GM18499 (cell line): ENCODE data around the gene TBC1D16.
"Not testable (repeated sequence)": the region's sequence is repeated elsewhere in the genome, so short reads cannot be mapped to it uniquely, and the experiment has no call there.

Source experiments
- ATAC-seq: cut with Tn5 transposase; IDR thresholded peaks from one replicate; pipeline ENCODE4 v1.9.1; 2021; ENCODE audit warnings: moderate number of reproducible peaks; ENCODE audit not compliant: insufficient read depth, unreplicated experiment

Gene TBC1D16

DNA sequence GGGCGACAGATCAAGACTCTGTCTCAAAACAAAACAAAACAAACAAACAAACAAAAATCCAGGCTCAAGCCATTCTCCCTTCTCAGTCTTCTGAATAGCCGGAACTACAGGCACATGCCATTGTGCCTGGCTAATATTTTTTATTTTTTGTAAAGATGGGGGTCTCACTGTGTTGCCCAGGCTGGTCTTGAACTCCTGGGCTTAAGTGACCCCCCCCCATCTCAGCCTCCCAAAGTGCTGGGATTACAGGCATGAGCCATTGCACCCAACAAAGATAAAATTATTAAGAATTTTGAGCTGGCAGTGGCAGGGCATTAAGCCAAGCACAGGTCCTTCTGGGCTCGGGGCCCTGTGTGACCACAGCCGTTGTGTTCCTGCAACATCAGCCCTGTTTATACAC lies 126.6 kb downstream of the TBC1D16 start:
- no peak for ATAC-seq

DNA sequence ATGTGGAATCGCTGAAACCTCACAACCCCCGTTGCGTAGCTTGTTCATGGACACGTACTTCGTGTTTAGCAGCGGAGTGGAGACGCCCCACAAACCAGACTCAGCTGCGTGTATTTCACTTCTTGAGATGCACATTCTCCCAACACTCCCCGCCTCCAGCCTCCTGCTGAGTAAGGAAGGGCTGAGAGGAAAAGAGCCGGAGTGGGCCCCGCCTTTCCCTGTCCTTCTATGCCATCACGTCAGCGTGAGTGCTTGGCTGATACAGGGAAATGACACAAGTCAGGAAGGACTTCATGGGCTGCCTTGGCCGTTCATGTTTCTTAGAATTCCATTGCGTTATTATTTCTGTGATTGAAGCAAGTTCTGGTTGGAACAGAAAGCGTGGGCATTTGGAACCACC lies 127.8 kb downstream of the TBC1D16 start:
- no peak for ATAC-seq

DNA sequence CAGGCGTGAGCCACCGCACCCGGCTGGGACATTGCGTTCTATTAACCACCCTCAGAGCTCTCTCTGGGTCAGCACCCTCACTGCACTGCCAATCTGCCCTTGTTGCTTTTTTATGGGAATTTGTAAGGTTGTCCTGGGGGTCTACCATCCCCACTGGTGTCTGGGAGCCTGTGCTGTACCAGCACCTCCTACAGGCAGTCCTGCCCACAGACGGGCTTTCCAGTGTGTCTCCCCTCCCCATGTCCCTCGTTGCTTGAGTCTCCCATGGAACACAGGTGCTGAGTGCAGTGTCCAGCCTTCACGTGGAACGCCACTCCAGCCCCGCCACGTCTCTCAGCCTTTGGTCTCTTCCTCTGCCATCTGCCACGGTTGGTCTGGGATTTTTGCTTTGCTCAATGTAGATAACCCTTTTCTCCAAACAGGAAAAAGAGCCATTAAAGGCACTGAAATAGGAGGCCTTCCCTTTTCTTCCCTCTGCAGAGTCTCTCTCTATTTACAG lies 128.4 kb downstream of the TBC1D16 start:
- ATAC-seq = no peak

DNA sequence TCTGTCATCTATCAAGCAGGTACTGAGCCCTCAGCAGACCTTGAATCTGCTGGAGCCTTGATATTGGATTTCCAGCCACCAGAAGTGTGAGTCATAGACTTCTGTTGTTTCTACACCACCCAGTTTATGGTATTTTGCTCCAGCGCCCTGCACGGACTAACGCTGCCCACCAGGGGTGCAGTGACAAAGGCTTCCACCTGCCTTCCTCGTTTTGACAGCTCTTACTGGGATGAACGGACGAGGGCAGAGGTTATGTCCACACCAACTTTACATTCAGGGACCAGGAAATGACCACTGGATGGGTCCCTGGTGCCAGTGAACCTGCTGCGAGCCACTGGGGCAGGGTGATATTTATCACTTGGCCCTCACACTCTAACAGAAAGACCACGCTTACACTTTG lies 129.8 kb downstream of the TBC1D16 start:
- ATAC-seq = no peak

DNA sequence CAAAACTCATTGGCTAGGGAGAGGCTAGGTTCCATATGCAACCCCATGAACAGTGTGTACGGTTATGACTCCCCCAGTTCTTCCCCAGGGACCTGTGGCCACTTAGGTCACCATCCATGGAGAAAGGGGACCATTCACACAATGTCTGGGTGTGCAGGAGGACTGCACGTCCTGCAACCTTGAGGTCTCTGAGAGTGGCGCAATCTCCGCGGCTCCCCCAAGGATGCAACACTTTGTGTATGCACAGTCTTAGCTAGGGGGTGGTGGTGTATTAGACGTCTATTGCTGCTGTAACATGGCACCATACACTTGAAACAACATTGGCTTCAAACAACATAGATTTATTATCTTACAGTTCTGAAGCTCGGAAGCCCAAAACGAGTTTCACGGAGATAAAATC lies 130.8 kb downstream of the TBC1D16 start:
- no peak for ATAC-seq

DNA sequence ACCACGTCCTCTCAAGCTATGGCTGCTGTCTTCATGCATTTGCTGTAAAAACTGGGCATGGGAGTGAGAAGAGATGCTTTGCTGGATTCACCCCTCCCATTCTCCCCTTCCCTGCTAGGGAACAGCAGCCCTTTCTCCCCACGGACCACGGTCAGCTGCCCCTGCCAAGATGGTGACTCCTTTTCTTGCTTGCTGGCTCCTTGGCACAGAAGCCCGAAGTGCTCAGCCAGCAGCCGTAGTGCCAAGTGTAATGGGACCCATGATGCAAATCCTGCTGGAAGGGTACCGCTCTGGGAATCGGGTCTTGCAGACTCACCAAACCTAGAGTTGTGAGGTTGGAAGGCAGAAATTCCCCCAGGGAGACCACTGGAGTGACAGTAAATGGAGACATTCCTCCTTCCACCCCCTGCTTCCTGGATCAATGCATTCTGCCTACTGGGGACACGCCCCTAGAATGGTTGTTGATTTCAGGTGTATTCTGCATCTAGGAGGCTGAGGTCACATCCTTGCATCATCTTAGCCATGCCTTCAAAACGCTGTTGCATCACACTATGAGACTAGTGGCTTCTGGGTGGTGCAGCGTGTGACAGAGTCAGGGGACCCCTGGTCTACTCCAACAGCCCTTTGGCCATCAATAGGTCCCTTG lies 133.4 kb downstream of the TBC1D16 start:
- ATAC-seq = no peak

DNA sequence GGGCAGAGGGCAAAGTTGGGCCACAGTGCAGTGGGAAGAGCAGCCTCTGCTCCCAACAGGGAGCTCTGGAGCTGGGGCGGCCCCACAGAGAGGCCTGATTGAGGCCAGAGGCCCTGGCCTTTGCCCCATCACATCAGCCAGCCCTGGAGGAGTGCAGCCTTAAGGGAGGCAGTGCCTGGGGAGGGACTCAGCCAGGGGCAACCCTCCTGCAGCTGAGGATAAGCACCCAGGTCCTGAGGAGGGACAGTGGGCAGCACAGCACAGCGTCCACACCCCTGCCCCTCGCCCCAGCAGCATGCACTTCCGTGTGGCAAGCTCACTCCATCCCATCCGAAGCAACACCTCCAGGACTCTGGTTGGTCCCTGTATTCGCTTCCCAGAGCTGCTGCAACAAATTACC lies 134.5 kb downstream of the TBC1D16 start:
- ATAC-seq = no peak

DNA sequence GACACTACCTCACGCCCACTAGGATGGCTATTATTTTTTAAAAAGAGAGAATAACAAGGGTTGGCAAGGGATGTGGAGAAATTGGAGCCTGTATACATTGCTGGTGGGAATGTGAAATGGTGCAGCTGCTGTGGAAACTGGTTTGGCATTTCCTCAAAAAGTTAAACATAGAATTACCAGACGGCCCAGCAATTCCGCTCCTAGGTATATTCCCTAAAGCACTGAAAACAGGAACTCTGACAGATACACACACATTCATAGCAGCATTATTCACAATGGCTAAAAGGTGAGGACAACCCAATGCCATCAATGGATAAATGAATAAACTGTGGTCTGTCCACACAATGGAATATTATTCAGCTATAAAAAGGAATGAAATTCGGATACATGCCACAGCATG lies 136.1 kb downstream of the TBC1D16 start:
- no peak for ATAC-seq

DNA sequence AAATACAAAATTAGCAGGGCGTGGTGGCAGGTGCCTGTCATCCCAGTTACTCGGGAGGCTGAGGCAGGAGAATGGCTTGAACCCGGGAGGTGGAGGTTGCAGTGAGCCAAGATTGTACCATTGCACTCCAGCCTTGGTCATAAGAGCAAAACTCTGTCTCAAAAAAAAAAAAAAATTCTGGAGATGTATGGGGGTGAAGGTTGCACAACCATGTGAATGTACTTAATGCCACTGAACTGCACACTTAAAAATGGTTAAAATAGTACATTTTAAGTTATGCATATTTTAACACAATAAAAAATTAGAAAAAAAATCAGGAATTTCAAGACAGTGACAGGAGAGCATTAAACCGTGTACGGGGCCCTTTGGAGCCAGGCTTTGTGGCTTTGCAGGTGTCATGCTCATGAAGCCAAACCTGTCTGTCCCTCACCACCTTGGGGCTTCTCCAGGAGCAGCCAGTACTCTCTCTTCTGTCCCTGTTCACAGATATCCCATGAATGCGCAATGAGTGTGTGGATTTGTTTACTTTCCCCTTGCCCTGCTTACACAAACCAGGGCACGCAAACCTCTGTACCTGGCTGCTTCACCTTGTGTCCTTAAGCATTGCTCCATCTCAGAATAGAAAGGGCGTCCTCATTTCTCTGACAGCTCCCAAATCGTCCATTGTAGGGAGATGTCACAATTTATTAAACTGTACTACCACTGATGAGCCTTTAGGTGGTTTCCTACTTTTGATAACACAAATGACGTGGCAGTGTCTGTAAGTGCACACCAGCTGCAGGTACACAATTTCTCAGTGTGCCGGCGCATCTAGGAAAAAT lies 138.2 kb downstream of the TBC1D16 start:
- no peak for ATAC-seq

DNA sequence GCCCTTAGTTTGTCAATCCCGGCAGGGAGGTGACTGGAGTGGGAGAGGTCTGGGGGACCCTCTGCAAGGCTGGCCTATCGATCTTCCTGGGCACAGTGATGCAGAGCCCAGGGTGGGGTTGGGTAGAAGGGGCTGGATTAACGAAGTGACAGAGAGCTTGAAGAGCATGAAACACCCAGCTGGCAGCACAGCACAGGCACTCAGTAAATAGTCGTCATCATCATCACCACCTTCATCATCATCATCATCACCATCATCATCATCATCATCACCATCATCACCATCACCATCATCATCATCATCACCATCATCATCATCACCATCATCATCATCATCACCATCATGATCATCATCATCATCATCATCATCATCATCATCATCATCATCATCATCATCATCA lies 142.2 kb downstream of the TBC1D16 start:
- ATAC-seq = not testable (repeated sequence)

DNA sequence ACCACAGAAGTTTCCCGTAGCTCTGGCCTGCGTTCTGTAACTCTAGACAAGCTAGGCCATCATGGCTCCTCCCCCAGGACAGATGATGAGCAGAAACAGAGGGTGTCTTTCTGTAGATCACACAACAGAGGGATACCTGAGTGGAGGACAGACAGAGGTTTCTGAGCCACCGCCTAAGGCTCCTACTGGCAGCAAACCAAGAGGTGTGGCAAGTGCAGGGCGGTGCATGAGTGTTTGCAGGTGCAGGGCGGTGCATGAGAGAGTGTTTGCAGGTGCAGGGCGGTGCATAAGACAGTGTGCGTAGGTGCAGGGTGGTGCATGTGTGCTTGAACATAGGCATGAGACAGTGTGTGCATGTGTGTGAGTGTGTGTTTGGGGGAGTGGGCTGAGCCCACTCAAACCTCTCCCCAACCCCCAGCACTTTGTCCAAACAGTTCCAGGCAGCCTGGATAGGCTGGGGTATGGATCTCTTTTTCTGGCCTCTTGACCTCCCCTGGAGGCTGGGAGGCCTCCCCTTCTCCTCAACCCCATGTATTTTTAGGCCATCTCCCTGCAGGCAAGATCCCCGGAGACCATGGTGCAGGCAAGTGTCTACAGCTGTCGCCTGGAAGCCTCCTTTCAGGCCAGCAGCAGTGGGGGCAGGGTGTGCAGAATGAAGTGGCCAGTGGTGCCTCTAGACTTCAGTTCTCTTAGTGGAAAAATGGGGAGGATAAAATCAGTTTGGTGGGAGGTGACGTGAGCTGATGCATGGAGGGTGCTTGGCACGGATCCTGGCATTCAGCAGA lies 143.0 kb downstream of the TBC1D16 start:
- no peak for ATAC-seq

DNA sequence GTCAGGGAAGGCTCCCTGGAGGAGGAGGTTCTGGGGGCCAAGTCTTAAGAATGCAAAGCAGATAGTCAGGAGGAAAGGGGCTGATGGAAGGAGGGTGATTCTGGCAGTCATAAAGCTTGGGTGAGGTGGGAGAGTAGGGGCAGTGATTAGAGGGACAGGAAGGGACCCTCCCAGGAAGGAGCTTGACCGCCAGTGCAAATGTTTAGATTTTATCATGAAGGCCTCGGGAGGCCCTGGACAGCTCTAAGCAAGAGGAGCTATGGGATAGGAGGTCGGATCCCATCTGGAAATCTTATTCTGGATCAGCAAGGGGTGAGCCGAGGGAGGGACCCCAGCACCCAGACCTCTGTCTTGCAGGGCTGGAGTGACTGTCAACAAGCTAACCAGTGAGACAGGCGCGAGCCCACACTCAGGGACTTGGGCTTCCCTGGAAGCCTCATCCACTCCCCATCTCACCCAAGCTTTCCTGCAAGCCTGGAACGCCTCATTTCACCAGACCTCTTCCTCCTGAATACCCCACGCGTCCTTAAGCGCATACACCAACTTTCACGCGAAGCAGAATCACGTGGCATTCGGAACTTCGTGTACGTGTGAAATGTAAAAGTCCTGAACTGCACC lies 144.4 kb downstream of the TBC1D16 start:
- ATAC-seq = no peak

DNA sequence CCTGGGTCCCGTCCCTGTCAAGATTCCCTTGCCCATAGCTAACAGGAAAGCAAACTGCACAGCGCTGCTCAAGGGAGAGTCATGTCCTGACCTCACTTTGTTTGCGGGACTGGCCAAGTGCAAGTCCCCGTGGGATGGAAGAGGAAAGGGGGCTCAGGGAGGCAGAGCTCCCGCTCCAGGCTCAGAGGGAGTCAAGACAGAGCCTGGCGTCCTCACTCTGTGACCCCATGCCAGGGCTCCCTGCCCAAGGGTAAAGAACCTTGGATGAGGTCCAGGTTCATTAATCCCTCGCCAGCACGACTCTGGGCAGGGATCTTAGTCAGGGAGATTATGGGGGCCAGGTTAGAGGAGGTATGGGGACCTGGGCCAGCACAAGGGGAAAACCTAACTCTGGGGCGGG lies 145.0 kb downstream of the TBC1D16 start:
- ATAC-seq = no peak

DNA sequence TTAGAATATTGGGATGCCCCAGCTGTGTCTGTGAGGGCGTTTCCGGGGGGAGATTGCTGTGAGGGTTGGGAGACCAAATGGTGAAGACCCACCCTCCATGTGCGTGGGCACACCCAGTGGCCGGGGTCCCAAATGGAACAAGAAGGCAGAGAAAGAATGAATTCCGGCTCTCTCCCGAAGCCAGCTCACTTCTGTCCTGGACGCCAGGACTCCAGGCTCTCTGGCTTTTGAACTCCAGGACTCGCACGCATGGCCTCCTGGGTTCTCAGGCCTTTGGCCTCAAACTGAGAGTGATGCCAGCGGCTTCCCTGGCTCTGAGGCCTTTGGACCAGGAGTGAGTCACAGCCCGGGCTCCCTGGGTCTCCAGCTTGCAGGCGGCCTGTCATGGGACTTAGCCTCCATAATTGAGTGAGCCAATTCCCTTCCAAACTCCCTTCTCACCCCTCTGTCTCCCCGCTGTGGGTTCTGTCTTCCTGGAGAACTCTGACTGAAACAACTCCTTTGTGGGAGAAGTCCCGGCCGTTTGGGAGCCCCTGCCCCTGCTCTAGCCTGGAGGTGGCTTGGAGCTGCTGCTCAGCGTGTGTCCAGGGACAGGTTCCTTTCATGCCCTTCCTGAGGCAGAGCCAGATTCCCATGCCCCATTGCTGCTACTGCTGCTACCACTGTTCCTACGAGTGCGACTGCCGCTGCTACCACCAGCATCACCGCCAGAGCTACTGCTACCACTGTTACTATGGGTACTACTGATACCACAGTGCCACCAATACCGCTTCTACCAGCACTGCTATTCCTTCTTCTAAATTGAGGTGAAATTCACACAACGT lies 146.6 kb downstream of the TBC1D16 start:
- ATAC-seq = no peak

DNA sequence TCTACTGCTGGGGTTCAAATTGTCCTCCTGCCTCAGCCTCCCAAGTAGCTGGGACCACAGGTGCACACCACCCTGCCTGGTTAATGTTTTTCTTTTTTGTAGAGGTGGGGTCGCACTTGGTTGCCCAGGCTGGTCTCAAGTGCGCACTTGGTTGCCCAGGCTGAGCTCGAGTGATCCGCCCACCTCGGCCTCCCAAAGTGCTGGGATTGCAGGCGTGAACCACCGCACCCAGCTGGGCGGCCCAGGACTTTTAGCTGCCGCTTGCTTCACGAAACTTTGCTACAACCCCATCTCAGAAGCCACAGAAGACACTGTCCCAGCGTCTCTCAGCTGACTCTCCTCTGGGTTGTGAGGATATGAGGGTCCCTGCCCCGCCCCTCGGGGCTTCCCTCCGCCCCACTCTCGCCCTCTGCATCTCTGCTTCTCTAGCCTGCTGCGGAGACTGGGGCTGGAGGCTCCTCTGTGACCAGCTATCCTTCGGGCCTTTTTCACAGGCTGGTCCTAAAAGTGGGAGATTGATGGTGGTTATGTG lies 147.6 kb downstream of the TBC1D16 start:
- no peak for ATAC-seq

DNA sequence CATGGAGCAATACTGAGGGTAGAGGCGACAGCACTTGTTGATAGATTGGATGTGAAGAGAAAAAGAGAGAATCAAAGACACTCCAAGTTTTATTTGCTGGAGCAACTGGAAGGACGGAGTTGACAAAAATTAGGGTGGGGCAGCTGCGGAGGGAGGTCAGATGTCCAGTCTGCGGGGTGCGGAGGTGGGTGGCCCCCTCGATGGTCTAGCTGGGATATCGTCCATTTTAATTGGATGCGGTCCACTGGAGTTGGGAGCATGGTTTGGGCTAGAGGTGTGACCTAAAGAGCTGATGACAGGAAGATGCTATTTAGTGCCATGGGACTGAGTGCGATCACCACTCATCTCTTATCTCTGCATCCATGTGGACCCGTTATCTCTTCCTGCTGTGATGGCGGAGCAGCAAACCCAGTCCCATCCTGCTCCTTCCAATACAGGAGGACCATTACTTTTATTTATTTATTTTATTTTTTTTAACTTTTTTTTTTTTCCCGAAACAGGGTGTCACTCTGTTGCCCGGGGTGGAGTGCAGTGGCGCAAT lies 148.2 kb downstream of the TBC1D16 start:
- ATAC-seq = no peak

DNA sequence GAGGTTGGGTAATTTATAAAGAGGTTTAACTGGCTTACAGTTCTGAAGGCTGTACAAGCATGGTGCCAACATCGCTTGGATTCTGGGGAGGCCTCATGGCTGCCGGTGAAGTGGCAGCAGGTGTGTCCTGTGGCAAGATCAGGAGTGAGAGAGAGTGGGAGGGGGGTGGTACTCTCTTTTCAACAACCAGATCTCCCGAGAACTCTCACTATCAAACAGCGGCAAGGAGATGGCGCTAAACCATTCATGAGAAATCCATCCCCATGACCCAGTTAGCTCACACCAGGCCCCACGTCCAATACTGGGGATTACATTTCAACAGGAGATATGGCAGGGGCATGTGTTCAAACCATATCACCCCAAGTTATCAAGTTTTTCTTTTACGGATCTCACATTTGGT lies 152.5 kb downstream of the TBC1D16 start:
- ATAC-seq = no peak
